Hepatocyte (in vitro differentiated cells): ENCODE data around the gene CAT. TPM values are rescaled to one million over a fixed set of nuclear protein-coding genes. Genes with fewer than 3 reads are reported as not detected.

Experiments
- DNase-seq: peaks from one replicate; pipeline ENCODE4 v3.0.0-alpha.2; 2016; ENCODE audit warnings: low spot score
- H2AFZ ChIP-seq: fragments of 200-600 bp; sonication (generic); 2 replicates; pipeline ENCODE4 v1.6.0; 2016; ENCODE audit warnings: antibody characterized with exemption, mild to moderate bottlenecking
- H3K27ac ChIP-seq: fragments of 200-600 bp; sonication (generic); 2 replicates; pipeline ENCODE4 v1.5.1; 2016; ENCODE audit warnings: mild to moderate bottlenecking
- H3K27me3 ChIP-seq: fragments of 200-600 bp; sonication (generic); 2 replicates; pipeline ENCODE4 v1.6.1; 2016
- H3K36me3 ChIP-seq: fragments of 200-600 bp; sonication (generic); replicated peaks from 2 replicates; pipeline ENCODE4 v1.5.1; 2016; ENCODE audit warnings: low read depth; ENCODE audit not compliant: insufficient read depth
- H3K4me1 ChIP-seq: fragments of 200-600 bp; sonication (generic); 2 replicates; pipeline ENCODE4 v1.5.1; 2016; ENCODE audit warnings: mild to moderate bottlenecking, moderate library complexity; ENCODE audit not compliant: insufficient read depth
- H3K4me2 ChIP-seq: fragments of 200-600 bp; sonication (generic); 2 replicates; pipeline ENCODE4 v1.6.0; 2016
- H3K4me3 ChIP-seq: fragments of 200-600 bp; sonication (generic); 2 replicates; pipeline ENCODE4 v1.5.1; 2016; ENCODE audit warnings: mild to moderate bottlenecking
- H3K79me2 ChIP-seq: fragments of 200-600 bp; sonication (generic); 2 replicates; pipeline ENCODE4 v1.6.0; 2017; ENCODE audit warnings: mild to moderate bottlenecking
- H3K9me2 ChIP-seq: fragments of 200-600 bp; sonication (generic); replicated peaks from 2 replicates; pipeline ENCODE4 v1.6.0; 2017; ENCODE audit warnings: mild to moderate bottlenecking; ENCODE audit not compliant: insufficient read depth
- H3K9me3 ChIP-seq: fragments of 200-600 bp; sonication (generic); 2 replicates; pipeline ENCODE4 v1.5.1; 2016; ENCODE audit warnings: low read depth, mild to moderate bottlenecking
- H4K20me1 ChIP-seq: fragments of 200-600 bp; sonication (generic); 2 replicates; pipeline ENCODE4 v1.6.0; 2016; ENCODE audit warnings: mild to moderate bottlenecking; ENCODE audit not compliant: insufficient read depth, poor library complexity, severe bottlenecking
- EZH2 ChIP-seq: fragments of 200-600 bp; sonication (generic); IDR thresholded peaks from 2 replicates; pipeline ENCODE4 v1.6.1; 2016; ENCODE audit warnings: antibody characterized with exemption, mild to moderate bottlenecking, borderline replicate concordance
- EZH2phosphoT487 ChIP-seq: fragments of 200-600 bp; sonication (generic); IDR thresholded peaks from one replicate; pipeline ENCODE4 v1.6.1; 2018; ENCODE audit warnings: antibody characterized with exemption, mild to moderate bottlenecking, low read depth, moderate library complexity; ENCODE audit not compliant: unreplicated experiment, severe bottlenecking
- polyA plus RNA-seq: library from polyadenylated mRNA; unstranded; fragments of >200 nt; fragmentation: Nextera tagmentation; extraction: Ambion mirVana; gene quantifications from 2 replicates; pipeline ENCODE4 v1.2.1, GENCODE V29; 2016
- small RNA-seq: library from RNA; depleted of rRNA; stranded (forward); fragments of <200 nt; gene quantifications from one replicate; pipeline ENCODE3, GENCODE V24; 2014
- total RNA-seq: library from RNA; depleted of rRNA; stranded (reverse); fragments of >200 nt; gene quantifications from 2 replicates; pipeline ENCODE4 v1.2.3, GENCODE V29; 2014
- TF ChIP-seq, protein P1 (sequence below): fragments of 200-600 bp; sonication (generic); IDR thresholded peaks from 2 replicates; pipeline ENCODE4 v1.5.1; 2016; ENCODE audit warnings: antibody characterized with exemption, mild to moderate bottlenecking; ENCODE audit not compliant: poor library complexity

The CAT gene
- total and polyA plus RNA-seq, 2 experiments from 2014 or later = 0.47 TPM; not detected in 1

DNA sequence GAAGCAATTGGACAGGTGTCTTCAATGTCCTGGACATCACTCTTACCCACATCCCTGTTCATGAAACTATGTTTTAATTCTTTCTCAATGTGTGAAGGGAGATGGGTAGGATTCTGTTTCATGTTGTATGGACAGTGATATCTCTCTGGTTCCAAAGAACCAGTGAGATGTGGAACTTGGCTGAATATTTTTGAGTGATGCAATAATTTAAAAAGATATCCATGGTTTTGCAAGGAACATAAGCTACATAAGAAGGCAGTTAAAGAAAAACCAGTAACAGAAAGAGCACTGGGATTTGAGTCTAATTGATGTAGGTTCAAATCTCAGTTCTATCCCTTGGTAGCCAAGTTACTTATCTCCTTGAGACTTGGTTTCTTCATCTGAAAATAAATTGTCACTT is 82.5 kb downstream of the CAT start:
- no peak for DNase-seq
- Histone ChIP-seq H3K27me3 (no peaks in the 10 kb centered on the region), H3K4me1 (no peaks in the 10 kb centered on the region), H3K79me2 (no peaks in the 10 kb centered on the region), H3K9me2 (no peaks in the 10 kb centered on the region), H3K4me2 (no peak overlapping the region), H3K4me3 (no peak overlapping the region), H3K36me3 (no peaks in the 10 kb centered on the region), H3K27ac (no peak overlapping the region), H4K20me1 (no peaks in the 10 kb centered on the region), H3K9me3 (no peaks in the 10 kb centered on the region), H2AFZ (no peak overlapping the region)
- TF ChIP-seq EZH2 (no peak), EZH2phosphoT487 (no peak)
- TF ChIP-seq, protein P1, sequence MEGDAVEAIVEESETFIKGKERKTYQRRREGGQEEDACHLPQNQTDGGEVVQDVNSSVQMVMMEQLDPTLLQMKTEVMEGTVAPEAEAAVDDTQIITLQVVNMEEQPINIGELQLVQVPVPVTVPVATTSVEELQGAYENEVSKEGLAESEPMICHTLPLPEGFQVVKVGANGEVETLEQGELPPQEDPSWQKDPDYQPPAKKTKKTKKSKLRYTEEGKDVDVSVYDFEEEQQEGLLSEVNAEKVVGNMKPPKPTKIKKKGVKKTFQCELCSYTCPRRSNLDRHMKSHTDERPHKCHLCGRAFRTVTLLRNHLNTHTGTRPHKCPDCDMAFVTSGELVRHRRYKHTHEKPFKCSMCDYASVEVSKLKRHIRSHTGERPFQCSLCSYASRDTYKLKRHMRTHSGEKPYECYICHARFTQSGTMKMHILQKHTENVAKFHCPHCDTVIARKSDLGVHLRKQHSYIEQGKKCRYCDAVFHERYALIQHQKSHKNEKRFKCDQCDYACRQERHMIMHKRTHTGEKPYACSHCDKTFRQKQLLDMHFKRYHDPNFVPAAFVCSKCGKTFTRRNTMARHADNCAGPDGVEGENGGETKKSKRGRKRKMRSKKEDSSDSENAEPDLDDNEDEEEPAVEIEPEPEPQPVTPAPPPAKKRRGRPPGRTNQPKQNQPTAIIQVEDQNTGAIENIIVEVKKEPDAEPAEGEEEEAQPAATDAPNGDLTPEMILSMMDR = no peak

Small RNAs within 50 kb of the gene (small RNA-seq; reads per million reads assigned to genes)
- gene AL035079.1 = not detected

Other genes starting within 250 kb of the CAT start
- 8.8 and 12.4 TPM in 2 replicates for gene ABTB2, start 80.9 kb upstream of the CAT start, total RNA-seq
- 14.3 and 16.5 TPM in 2 replicates for gene ABTB2, start 80.9 kb upstream of the CAT start, polyA plus RNA-seq
- 0.16 and 0.50 TPM in 2 replicates for gene ELF5, start 74.9 kb downstream of the CAT start, total RNA-seq
- gene ELF5, start 74.9 kb downstream of the CAT start, polyA plus RNA-seq = 0.53 and 1.0 TPM in 2 replicates
- gene EHF, start 182.2 kb downstream of the CAT start, total RNA-seq = 8.6 and 9.0 TPM in 2 replicates
- 5.8 and 6.2 TPM in 2 replicates for gene EHF, start 182.2 kb downstream of the CAT start, polyA plus RNA-seq